ENCODE measurements around the gene C10orf95.
"Not testable (repeated sequence)": the region's sequence is repeated elsewhere in the genome, so short reads cannot be mapped to it uniquely, and the experiment has no call there.

- TF ChIP-seq CTCF (IDR thresholded peaks at IDR 0.05 in 8 of 11, conservative IDR thresholded peaks at IDR 0.05 in 3 of 11); POLR2AphosphoS5 (IDR thresholded peaks at IDR 0.05): not testable (repeated sequence)
These were observed 3.5 kb upstream of the C10orf95 start for GRCh38 chr10:102454662-102455487.

Measured in spleen (tissue), 7 donors.